ENCODE data around the gene ACAD9.
"Not testable (repeated sequence)": the region's sequence is repeated elsewhere in the genome, so short reads cannot be mapped to it uniquely, and the experiment has no call there.

ACAD9 gene

DNA sequence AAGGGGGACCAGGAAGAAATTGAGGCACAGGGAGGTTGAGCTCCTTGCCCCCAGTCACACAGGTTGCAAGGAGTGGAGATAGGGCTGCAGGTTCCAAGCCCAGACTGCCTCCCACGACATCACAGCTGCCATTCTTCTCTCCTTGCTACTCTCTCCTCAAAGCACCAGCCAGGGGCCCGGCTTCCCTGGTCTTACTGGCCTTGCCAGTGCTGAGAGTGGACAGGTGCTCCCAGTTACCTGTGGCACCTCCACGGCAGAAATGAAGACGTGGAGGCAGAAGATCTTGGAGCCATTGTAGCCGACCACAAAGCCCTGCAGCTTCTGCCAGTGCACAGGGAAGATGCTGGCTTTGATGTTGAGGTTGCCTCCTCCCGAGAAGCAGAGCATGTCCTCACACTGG is 17.9 kb upstream of the ACAD9 start:
- DNase-seq (ENCODE audit: low read depth): no peak
- H3K4me3 ChIP-seq (ENCODE audit: low read depth, low read length): no peak overlapping the region
- TF ChIP-seq, protein P1, sequence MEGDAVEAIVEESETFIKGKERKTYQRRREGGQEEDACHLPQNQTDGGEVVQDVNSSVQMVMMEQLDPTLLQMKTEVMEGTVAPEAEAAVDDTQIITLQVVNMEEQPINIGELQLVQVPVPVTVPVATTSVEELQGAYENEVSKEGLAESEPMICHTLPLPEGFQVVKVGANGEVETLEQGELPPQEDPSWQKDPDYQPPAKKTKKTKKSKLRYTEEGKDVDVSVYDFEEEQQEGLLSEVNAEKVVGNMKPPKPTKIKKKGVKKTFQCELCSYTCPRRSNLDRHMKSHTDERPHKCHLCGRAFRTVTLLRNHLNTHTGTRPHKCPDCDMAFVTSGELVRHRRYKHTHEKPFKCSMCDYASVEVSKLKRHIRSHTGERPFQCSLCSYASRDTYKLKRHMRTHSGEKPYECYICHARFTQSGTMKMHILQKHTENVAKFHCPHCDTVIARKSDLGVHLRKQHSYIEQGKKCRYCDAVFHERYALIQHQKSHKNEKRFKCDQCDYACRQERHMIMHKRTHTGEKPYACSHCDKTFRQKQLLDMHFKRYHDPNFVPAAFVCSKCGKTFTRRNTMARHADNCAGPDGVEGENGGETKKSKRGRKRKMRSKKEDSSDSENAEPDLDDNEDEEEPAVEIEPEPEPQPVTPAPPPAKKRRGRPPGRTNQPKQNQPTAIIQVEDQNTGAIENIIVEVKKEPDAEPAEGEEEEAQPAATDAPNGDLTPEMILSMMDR (IDR thresholded peaks at IDR 0.05; ENCODE audit: low read depth, low read length, missing control alignments): no peak

DNA sequence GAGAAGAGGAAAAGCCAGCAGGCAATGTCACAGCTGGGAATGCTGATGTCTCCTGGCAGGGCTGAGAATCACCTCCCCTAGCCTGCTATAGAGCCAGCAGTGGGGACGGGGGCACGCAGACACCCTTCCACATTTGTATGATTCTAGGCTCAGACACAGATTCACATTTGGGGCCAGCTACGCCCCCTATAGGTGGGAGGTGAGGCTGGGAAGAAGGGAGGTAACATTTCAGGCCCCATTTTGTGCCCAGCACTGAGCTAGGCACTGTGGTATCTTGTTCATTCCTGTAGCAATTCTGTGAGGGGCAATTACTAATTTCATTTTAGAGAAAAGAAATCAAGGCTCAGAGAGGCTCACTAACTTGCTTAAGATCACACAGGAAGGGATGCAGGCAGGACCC is 15.9 kb upstream of the ACAD9 start:
- no peak overlapping the region for H3K4me3 ChIP-seq (ENCODE audit: low read depth, low read length)
- TF ChIP-seq, protein P1 (IDR thresholded peaks at IDR 0.05; ENCODE audit: low read depth, low read length, missing control alignments): peak; percentile 49
- DNase-seq (ENCODE audit: low read depth): no peak

DNA sequence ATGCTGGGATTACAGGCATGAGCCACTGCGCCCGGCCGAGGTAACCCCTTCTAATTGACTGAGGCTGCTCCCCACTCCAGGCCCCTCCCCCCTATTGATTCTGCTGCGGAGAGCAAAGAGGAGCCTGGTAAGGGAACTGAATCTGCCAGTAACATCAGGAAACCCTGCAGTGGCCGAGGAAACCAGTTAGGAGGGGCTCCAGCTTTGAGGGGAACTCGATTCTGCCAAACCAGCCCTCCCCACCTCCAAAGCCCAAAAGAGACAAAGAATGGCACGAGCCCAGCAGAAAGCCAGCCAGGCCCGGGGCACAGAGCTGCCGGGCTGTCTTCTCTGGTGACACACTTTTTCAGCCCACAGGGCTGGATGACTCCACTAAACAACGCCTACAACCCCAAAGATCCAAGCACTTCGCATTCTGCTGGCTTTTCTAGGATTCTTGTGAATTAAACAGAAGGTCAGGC is 15.0 kb upstream of the ACAD9 start:
- H3K4me3 ChIP-seq (ENCODE audit: low read depth, low read length): no peak overlapping the region
- no peak for DNase-seq (ENCODE audit: low read depth)
- TF ChIP-seq, protein P1 (IDR thresholded peaks at IDR 0.05; ENCODE audit: low read depth, low read length, missing control alignments): no peak

DNA sequence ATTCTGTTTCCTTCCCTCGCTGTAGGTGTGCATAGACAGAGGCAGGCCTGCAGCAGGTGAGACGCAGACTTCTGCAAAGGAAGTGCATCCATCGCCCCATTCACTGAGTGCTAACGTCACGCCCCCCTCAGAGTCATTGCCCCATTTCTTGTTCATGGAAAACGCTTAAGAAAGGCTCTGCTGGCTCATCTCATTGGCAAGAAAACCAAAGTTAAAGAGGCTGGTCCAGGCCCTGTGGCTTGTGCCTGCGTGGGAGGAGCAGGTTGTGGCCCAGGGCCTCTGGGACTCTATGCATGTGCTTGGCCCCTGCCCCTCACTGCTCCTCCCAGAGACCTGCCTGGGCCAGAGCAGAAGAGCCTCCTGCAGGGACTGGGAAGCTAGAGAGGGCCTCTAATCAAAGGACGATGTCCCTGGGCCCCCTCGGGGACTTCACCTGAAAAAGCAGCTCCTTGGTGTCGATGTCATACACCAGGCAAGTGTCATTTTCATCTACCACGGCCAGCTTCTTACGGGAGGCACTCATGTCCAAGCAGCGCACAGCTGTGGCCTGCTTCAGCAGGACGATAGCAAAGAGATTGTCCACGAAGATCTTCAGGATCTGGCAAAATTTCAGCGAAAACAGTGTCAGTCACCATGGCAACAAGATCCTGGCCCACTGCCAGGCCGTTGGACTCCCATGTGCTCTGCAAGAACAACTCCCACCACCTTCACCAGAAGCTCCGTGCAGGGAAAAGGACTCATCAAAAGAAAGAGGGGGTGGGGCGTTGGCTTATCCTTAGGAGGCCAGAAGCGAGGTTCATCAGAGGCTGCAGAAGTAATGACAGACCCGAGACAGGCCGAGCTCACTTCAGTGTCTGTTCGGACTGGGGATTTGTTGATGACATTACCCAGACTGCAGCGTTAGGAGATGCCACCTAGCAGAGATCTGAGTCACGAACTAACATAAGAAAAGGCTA is 14.3 kb upstream of the ACAD9 start:
- DNase-seq (ENCODE audit: low read depth); H3K4me3 ChIP-seq (ENCODE audit: low read depth, low read length): not testable (repeated sequence)

DNA sequence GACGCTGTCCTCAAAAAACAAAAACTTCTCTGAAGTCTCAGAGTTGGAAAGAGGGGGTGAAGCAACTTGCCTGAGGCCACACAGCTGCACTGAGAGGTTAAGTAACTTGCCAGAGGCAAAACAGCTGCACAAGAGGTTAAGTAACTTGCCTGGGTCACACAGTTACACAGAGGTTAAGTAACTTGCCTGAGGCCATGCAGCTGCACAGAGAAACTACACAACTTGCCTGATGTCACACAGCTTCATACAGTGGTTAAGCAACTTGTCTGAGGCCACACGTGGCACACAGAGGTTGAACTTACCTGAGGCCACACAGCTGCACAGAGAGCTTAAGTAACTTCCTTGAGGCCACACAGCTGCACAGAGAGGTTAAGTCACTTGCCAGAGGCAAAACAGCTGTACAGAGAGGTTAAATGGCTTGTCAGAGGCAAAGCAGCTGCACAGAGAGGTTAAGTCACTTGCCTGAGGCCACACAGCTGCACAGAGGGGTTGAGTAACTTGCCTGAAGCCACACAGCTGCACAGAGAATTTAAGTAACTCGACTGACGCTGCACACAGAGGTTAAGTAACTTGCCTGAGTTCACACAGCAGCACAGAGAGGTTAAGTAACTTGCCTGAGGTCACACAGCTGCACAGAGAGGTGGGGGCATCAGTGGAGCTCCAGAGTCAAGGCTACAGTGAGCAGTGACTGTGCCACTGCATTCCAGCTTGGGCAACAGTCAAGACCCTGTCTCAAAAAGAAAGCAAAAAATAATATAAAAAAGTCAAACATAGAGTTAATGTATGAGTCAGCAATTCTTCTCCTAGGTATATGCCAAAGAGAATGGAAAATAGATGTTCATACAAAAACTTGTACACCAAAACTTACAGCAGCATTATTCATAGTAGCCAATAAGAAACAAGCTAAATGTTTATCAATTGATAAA is 12.0 kb upstream of the ACAD9 start:
- DNase-seq (ENCODE audit: low read depth): no peak
- TF ChIP-seq, protein P1 (IDR thresholded peaks at IDR 0.05; ENCODE audit: low read depth, low read length, missing control alignments): no peak
- H3K4me3 ChIP-seq (ENCODE audit: low read depth, low read length): no peak overlapping the region

DNA sequence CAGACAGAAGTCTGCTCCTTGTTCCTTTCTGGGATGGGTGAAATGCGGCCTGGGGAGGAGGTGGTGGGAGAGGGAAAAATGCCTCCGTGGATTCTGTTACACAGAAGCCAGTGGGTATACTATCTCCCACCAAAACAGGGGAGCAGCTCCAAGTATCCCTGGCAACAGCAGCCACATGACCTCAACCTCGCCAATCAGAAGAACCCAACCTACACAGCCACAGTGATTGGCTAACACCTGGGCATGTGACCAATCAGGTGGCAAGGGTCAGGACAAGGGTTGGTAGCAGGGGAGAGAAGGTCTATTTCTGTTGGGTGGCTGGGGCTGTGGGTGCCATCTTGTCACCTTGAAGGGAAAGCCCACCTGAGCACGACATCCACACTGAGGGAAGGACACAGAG is 9.1 kb upstream of the ACAD9 start:
- no peak overlapping the region for H3K4me3 ChIP-seq (ENCODE audit: low read depth, low read length)
- TF ChIP-seq, protein P1 (IDR thresholded peaks at IDR 0.05; ENCODE audit: low read depth, low read length, missing control alignments): no peak
- no peak for DNase-seq (ENCODE audit: low read depth)

- no peak for DNase-seq (ENCODE audit: low read depth)
- TF ChIP-seq, protein P1 (IDR thresholded peaks at IDR 0.05; ENCODE audit: low read depth, low read length, missing control alignments): no peak
These were observed 7.1 kb upstream of the ACAD9 start for GRCh38 chr3:128872282-128872681.

More at GRCh38 chr3:128872282-128872681, 7.1 kb upstream of the ACAD9 start:
- no peak overlapping the region for H3K4me3 ChIP-seq (ENCODE audit: low read depth, low read length)

Data from GM12864 (cell line).